Endothelial cell of umbilical vein (primary cell): Measurements from ENCODE around the gene RORC. TPM values are rescaled to one million over a fixed set of nuclear protein-coding genes. Genes with fewer than 3 reads are reported as not detected.

Source experiments
- BruUV-seq: library from RNA; stranded (reverse); fragments of 400-500 nt; replicated peaks from 2 replicates; lab custom pipeline; 2021; lab: Mats Ljungman, UMichigan
- CTCF ChIA-PET: fragments of 300-600, 350-600 bp; sonication (Branson Sonifier 250); formaldehyde crosslinking; loops from one replicate; lab custom pipeline; 2021; ENCODE audit warnings: antibody characterized with exemption, inconsistent platforms; lab: Charles Lee
- POLR2A ChIA-PET: fragments of 300-600, 350-600 bp; sonication (Branson Sonifier 250); formaldehyde crosslinking; loops from one replicate; lab custom pipeline; 2021; ENCODE audit warnings: antibody characterized with exemption, inconsistent platforms; lab: Charles Lee
- DNase-seq: peaks from one replicate; pipeline ENCODE4 v3.0.0-alpha.2; 2011; ENCODE audit warnings: low read depth, low spot score
- FAIRE-seq: peaks from 2 replicates; lab custom pipeline; 2011; peaks lifted over from hg19 to GRCh38; lab: Jason Lieb, UNC
- H2AFZ ChIP-seq: 2 replicates; pipeline ENCODE4 v1.6.0; 2012; ENCODE audit warnings: low read depth, low read length, control low read depth, inconsistent platforms
- H3K27ac ChIP-seq: 2 replicates; pipeline ENCODE4 v1.5.1; 2011; ENCODE audit warnings: low read depth, mild to moderate bottlenecking, control low read depth, low read length, moderate library complexity; ENCODE audit not compliant: insufficient read depth
- H3K27me3 ChIP-seq, 2 experiments: 2 replicates each; pipeline versions ENCODE4 v1.6.0 to v1.6.1; 2011; ENCODE audit warnings: low read length in 2 of 2, mixed read lengths in 1 of 2; ENCODE audit not compliant: control insufficient read depth in 2 of 2, insufficient read depth in 2 of 2
- H3K36me3 ChIP-seq, 2 experiments: 2 replicates in 1 of 2; 3 replicates in 1 of 2; pipeline ENCODE4 v1.5.1; 2011; ENCODE audit warnings: low read length in 2 of 2, mild to moderate bottlenecking in 1 of 2, moderate library complexity in 1 of 2; ENCODE audit not compliant: control insufficient read depth in 2 of 2, insufficient read depth in 2 of 2; ENCODE audit errors: extremely low read depth in 1 of 2
- H3K4me1 ChIP-seq: 3 replicates; pipeline ENCODE4 v1.5.1; 2011; ENCODE audit warnings: mild to moderate bottlenecking, low read length; ENCODE audit not compliant: control insufficient read depth, insufficient read depth; ENCODE audit errors: extremely low read depth
- H3K4me2 ChIP-seq: 2 replicates; pipeline ENCODE4 v1.6.1; 2011; ENCODE audit warnings: low read length, control low read depth, mixed read lengths; ENCODE audit not compliant: insufficient read depth
- H3K4me3 ChIP-seq, 3 experiments: fragments of 200-600 bp in 1 of 3; sonication (generic), shearing (Covaris generic) in 1 of 3; replicated peaks in 1 of 3; 2 replicates each; pipeline ENCODE4 v1.5.1; 2011 to 2016; ENCODE audit warnings: control low read depth in 3 of 3, low read length in 3 of 3, mild to moderate bottlenecking in 2 of 3, inconsistent platforms in 1 of 3, low read depth in 1 of 3, moderate library complexity in 1 of 3; ENCODE audit not compliant: insufficient read depth in 1 of 3
- H3K79me2 ChIP-seq: 2 replicates; pipeline ENCODE4 v1.6.0; 2012; ENCODE audit warnings: low read length, inconsistent platforms; ENCODE audit not compliant: control insufficient read depth, insufficient read depth
- H3K9ac ChIP-seq: replicated peaks from 2 replicates; pipeline ENCODE3; 2011; ENCODE audit warnings: low read length, control low read depth; ENCODE audit not compliant: insufficient read depth; ENCODE audit errors: extremely low read depth
- H3K9me1 ChIP-seq: replicated peaks from 3 replicates; pipeline ENCODE4 v1.6.0; 2011; ENCODE audit warnings: mild to moderate bottlenecking, low read length; ENCODE audit not compliant: control insufficient read depth, insufficient read depth; ENCODE audit errors: extremely low read depth
- H3K9me3 ChIP-seq: replicated peaks from 2 replicates; pipeline ENCODE4 v1.5.1; 2012; ENCODE audit warnings: low read length, inconsistent platforms; ENCODE audit not compliant: control insufficient read depth, insufficient read depth
- H4K20me1 ChIP-seq: replicated peaks from 2 replicates; pipeline ENCODE3; 2011; ENCODE audit warnings: mild to moderate bottlenecking, low read length; ENCODE audit not compliant: control insufficient read depth, insufficient read depth; ENCODE audit errors: extremely low read depth
- CTCF ChIP-seq, 2 donors: IDR thresholded peaks; 1 replicate in 1 of 2; 2 replicates in 1 of 2; pipeline ENCODE4 v1.5.1; 2011; ENCODE audit warnings: low read length in 2 of 2, mild to moderate bottlenecking in 2 of 2, moderate library complexity in 2 of 2, control low read depth in 1 of 2, inconsistent platforms in 1 of 2, low read depth in 1 of 2; ENCODE audit not compliant: insufficient read depth in 1 of 2; ENCODE audit errors: extremely low read depth in 1 of 2
- EZH2 ChIP-seq: IDR thresholded peaks from 2 replicates; pipeline ENCODE4 v1.6.1; 2012; ENCODE audit warnings: borderline replicate concordance, low read depth, mild to moderate bottlenecking, moderate library complexity, low read length, inconsistent platforms; ENCODE audit not compliant: severe bottlenecking
- FOS ChIP-seq: IDR thresholded peaks from 2 replicates; pipeline ENCODE4 v1.6.1; 2011; ENCODE audit warnings: mild to moderate bottlenecking, low read length, moderate library complexity, borderline replicate concordance; ENCODE audit not compliant: insufficient read depth
- GATA2 ChIP-seq: IDR thresholded peaks from 2 replicates; pipeline ENCODE4 v1.7.0; 2011; ENCODE audit warnings: low read depth, mild to moderate bottlenecking, moderate library complexity, mixed read lengths, low read length; ENCODE audit not compliant: insufficient read length, insufficient read depth
- JUN ChIP-seq: IDR thresholded peaks from 2 replicates; pipeline ENCODE4 v1.6.1; 2011; ENCODE audit warnings: borderline replicate concordance, low read depth; ENCODE audit not compliant: insufficient read length, insufficient read depth
- MAX ChIP-seq: IDR thresholded peaks from 2 replicates; pipeline ENCODE4 v1.6.1; 2011; ENCODE audit not compliant: insufficient read depth, insufficient read length
- MYC ChIP-seq: IDR thresholded peaks from one replicate; pipeline ENCODE4 v1.6.1; 2011; ENCODE audit warnings: mild to moderate bottlenecking, low read depth, low read length
- POLR2A ChIP-seq: IDR thresholded peaks from 2 replicates; pipeline ENCODE4 v1.6.1; 2012; ENCODE audit warnings: low read depth, mild to moderate bottlenecking, control low read depth, low read length
- POLR2AphosphoS5 ChIP-seq: IDR thresholded peaks from 2 replicates; pipeline ENCODE4 v1.6.1; 2012; ENCODE audit warnings: low read depth, mild to moderate bottlenecking, control low read depth, low read length, moderate library complexity; ENCODE audit not compliant: insufficient read depth
- dilution Hi-C: fragments of 300-500 bp; cut with MboI; formaldehyde crosslinking; loops from one replicate; pipeline ENCODE4 v1.15.0; 2019; ENCODE audit warnings: low sequenced_read_pairs; ENCODE audit not compliant: extremely low pct_ligation_motif_present
- intact Hi-C: fragments of 100-400 bp; cut with micrococcal nuclease; formaldehyde crosslinking; loops from one replicate; pipeline ENCODE4 v1.10.0; 2022
- polyA plus RNA-seq, 4 experiments: library from polyadenylated mRNA; depleted of rRNA in 3 of 4; stranded (reverse) in 3 of 4; unstranded in 1 of 4; fragments of >200 nt; gene quantifications; 2 replicates each; pipeline versions ENCODE4 v1.2.1 to v1.2.3, GENCODE V29; 2011 to 2012; ENCODE audit warnings: missing spikeins in 1 of 4
- total RNA-seq: library from RNA; stranded (reverse); gene quantifications from 2 replicates; pipeline ENCODE4 v1.2.3, GENCODE V29; 2021

The RORC gene
- total and polyA plus RNA-seq, 2 donors (not counting 3 experiments of a cell fraction or from before 2014, with no cell fraction given) = not detected

GRCh38 chr1:151816548-151817352 lies 14.9 kb downstream of the RORC start:
- no peaks in the 10 kb centered on the region for H3K4me1 ChIP-seq
- intact Hi-C loops (no loop called here), dilution Hi-C loops (no loop called here)
- H3K79me2 ChIP-seq = no peaks in the 10 kb centered on the region
- TF ChIP-seq MAX = no peak
- no peak for TF ChIP-seq CTCF (IDR thresholded peaks at IDR 0.05; ENCODE audit: extremely low read depth in 1 of 2, insufficient read depth in 1 of 2, low read depth in 1 of 2, low read length in 2 of 2)
- no peak for TF ChIP-seq GATA2
- TF ChIP-seq EZH2 = no peak
- TF ChIP-seq MYC = no peak
- no peak for TF ChIP-seq POLR2AphosphoS5
- TF ChIP-seq POLR2A = no peak
- no peak for TF ChIP-seq FOS
- TF ChIP-seq JUN = no peak
- no peak overlapping the region for H3K27ac ChIP-seq
- peaks cover 0 to 3% of the 10 kb centered on the region in 2 experiments for H3K27me3 ChIP-seq
- H3K9me3 ChIP-seq = no peaks in the 10 kb centered on the region
- BruUV-seq = no TSS peak
- no peak overlapping the region for H2AFZ ChIP-seq
- no peak overlapping the region for H3K4me2 ChIP-seq
- H3K36me3 ChIP-seq = no peaks in the 10 kb centered on the region
- CTCF ChIA-PET = interaction anchor here (2.0 kb wide), 1 partner anchor 14 kb away, joined by 7 read pairs; no protein-coding TSS in a partner anchor
- POLR2A ChIA-PET = interaction anchor here (0.7 kb wide), 1 partner anchor 40 kb away, joined by 3 read pairs; no protein-coding TSS in a partner anchor
- FAIRE-seq (no peak), DNase-seq (no peak)
- no peak overlapping the region for H3K9ac ChIP-seq
- no peak overlapping the region for H3K4me3 ChIP-seq
- no peaks in the 10 kb centered on the region for H4K20me1 ChIP-seq
- no peaks in the 10 kb centered on the region for H3K9me1 ChIP-seq
